ENCODE measurements around the gene ZBTB38. TPM values are rescaled to one million over a fixed set of nuclear protein-coding genes. Genes with fewer than 3 reads are reported as not detected.

Gene ZBTB38
- total RNA-seq, 6 experiments from 2014 or later = 146 to 172 (median 158) TPM

- Mint-ChIP-seq H3K27me3 (ENCODE audit: insufficient read depth) (no peaks in the 10 kb centered on the region; the same call in none of the 2 replicates), H3K4me3 (no peak overlapping the region), H3K27ac (no peak overlapping the region), H3K9me3 (no peaks in the 10 kb centered on the region; the same call in 1 of the 2 replicates), H3K36me3 (ENCODE audit: low read depth) (0 out of 2 replicates have a peak, but pooled peaks cover 1% of the 10 kb centered on the region), H3K4me1 (ENCODE audit: low read depth) (peaks cover 35% of the 10 kb centered on the region)
- no peak for TF ChIP-seq CTCF (IDR thresholded peaks at IDR 0.05)
- no peak for DNase-seq
These were observed 21.5 kb upstream of the ZBTB38 start for GRCh38 chr3:141346839-141347238.

GRCh38 chr3:141348837-141349236 lies 19.5 kb upstream of the ZBTB38 start:
- Mint-ChIP-seq H3K9me3 (no peaks in the 10 kb centered on the region; the same call in 1 of the 2 replicates), H3K4me3 (no peak overlapping the region), H3K27ac (peak overlapping the region; percentile 4; the same call in 1 of the 2 replicates), H3K36me3 (ENCODE audit: low read depth) (no peaks in the 10 kb centered on the region), H3K27me3 (ENCODE audit: insufficient read depth) (peaks cover 3% of the 10 kb centered on the region; the same call in 1 of the 2 replicates), H3K4me1 (ENCODE audit: low read depth) (peaks cover 48% of the 10 kb centered on the region)
- no peak for DNase-seq
- no peak for TF ChIP-seq CTCF (IDR thresholded peaks at IDR 0.05)

- H3K4me1 Mint-ChIP-seq (ENCODE audit: low read depth) = peaks cover 48% of the 10 kb centered on the region
- no peak overlapping the region for H3K4me3 Mint-ChIP-seq
- no peaks in the 10 kb centered on the region for H3K36me3 Mint-ChIP-seq (ENCODE audit: low read depth)
- H3K9me3 Mint-ChIP-seq = no peaks in the 10 kb centered on the region; the same call in 1 of the 2 replicates
- TF ChIP-seq CTCF (IDR thresholded peaks at IDR 0.05) = no peak
- H3K27ac Mint-ChIP-seq = no peak overlapping the region
- peaks cover 3% of the 10 kb centered on the region; the same call in 1 of the 2 replicates for H3K27me3 Mint-ChIP-seq (ENCODE audit: insufficient read depth)
- DNase-seq = no peak
These were observed 18.6 kb upstream of the ZBTB38 start for GRCh38 chr3:141349711-141350110.

- H3K4me3 Mint-ChIP-seq = no peak overlapping the region
- H3K4me1 Mint-ChIP-seq (ENCODE audit: low read depth) = peaks cover 48% of the 10 kb centered on the region
- no peak for DNase-seq
- H3K27ac Mint-ChIP-seq = no peak overlapping the region
- 0 out of 2 replicates have a peak, but pooled peaks cover 3% of the 10 kb centered on the region for H3K27me3 Mint-ChIP-seq (ENCODE audit: insufficient read depth)
- no peaks in the 10 kb centered on the region for H3K36me3 Mint-ChIP-seq (ENCODE audit: low read depth)
- TF ChIP-seq CTCF (IDR thresholded peaks at IDR 0.05) = no peak
- no peaks in the 10 kb centered on the region; the same call in 1 of the 2 replicates for H3K9me3 Mint-ChIP-seq
These were observed 17.6 kb upstream of the ZBTB38 start for GRCh38 chr3:141350666-141351065.

- no peaks in the 10 kb centered on the region for H3K36me3 Mint-ChIP-seq (ENCODE audit: low read depth)
- no peak for DNase-seq
- H3K27ac Mint-ChIP-seq = no peak overlapping the region
- no peaks in the 10 kb centered on the region; the same call in 1 of the 2 replicates for H3K9me3 Mint-ChIP-seq
- no peak overlapping the region for H3K4me3 Mint-ChIP-seq
- H3K27me3 Mint-ChIP-seq (ENCODE audit: insufficient read depth) = 0 out of 2 replicates have a peak, but pooled peaks cover 3% of the 10 kb centered on the region
- no peak for TF ChIP-seq CTCF (IDR thresholded peaks at IDR 0.05)
- peaks cover 39% of the 10 kb centered on the region for H3K4me1 Mint-ChIP-seq (ENCODE audit: low read depth)
These were observed 15.9 kb upstream of the ZBTB38 start for GRCh38 chr3:141352262-141352984.

Data from HFFc6 (cell line).